T-helper 2 cell treated with Interferon-gamma antibody and Interleukin-4, amounts not matched to agents 100 ng/mL and 5 ng/mL, for 36 hours (primary cell): Measurements from ENCODE around the gene UBE2L5. TPM values are rescaled to one million over a fixed set of nuclear protein-coding genes. Genes with fewer than 3 reads are reported as not detected.

Experiments
- intact Hi-C: fragments of 100-400 bp; cut with micrococcal nuclease; formaldehyde crosslinking; loops from one replicate; pipeline ENCODE4 v1.15.1; 2023
- total RNA-seq: library from RNA; stranded (reverse); gene quantifications from 2 replicates; pipeline ENCODE4 v1.2.3, GENCODE V29; 2022

Gene UBE2L5
- total RNA-seq, 1 donor from 2014 or later: not detected

DNA sequence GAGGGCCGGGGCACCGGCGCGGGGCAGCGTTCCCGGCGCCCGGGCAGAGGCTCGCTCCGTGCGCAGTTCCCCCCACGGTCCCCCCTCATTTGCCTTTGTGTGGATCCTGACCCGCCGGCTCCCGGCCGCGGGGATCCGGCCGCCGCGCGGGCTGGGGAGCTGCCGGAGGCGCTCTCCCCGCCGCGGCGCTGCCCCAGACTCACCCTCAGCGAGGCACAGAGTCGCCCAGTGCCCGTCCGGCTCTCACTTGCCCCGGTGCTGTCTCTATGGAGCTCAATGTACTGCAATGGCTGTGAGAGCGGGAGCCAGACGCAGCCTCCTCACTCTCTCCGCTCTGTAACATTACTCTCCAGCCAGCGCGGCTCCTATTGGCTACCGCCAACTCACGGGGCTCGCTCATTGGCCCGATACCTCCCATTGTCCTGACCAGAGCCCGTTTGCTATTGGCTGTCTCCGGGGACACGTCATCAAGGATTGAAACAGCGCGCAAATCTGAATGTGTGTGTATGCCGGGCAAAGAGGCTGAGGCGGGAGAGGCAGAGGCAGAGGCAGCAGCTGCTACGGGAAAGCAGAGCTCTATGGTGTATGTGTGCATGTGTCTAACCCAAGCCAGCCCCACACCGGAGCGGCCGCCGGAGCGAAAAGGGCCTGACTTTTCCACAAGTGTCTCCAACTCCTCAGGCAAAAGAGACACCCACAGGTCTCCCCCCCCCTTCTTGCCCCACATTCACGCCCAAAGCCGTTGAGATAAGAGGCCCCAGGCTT is 43.5 kb downstream of the UBE2L5 start, which contains the start of gene HMGB1:
Gene HMGB1 (minus strand): TSS at position 344 of the 765 bp plus-strand sequence. CDS start 2,256 bp downstream, outside the sequence.
- intact Hi-C loops: loop anchor here (1.0 to 10.0 kb wide), 12 partner anchors 71 to 871 kb away; partner anchors contain the start of genes HSPH1, KATNAL1, SLC7A1 and UBL3

DNA sequence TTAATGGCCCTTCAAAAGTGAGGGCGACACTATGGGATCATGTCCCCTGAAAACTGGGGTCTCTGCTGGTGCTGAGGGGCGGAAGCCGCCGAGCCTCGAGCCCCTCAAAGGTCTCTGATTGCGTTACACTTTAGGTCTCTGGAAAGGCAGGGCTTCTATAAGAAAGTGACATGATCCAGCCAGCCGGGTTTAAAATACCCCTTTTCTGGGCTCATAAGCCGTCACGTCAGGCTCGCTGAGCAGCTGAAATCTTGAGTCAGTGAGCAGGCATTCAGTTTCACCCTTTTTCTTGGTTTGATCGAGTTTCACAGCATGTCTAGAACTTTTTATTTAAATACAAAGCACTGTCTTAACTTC is 44.0 kb downstream of the UBE2L5 start:
- intact Hi-C loops: loop anchor here (1.0 to 10.0 kb wide), 6 partner anchors 84 to 872 kb away; partner anchors contain the start of genes HSPH1, KATNAL1, SLC7A1 and UBL3

DNA sequence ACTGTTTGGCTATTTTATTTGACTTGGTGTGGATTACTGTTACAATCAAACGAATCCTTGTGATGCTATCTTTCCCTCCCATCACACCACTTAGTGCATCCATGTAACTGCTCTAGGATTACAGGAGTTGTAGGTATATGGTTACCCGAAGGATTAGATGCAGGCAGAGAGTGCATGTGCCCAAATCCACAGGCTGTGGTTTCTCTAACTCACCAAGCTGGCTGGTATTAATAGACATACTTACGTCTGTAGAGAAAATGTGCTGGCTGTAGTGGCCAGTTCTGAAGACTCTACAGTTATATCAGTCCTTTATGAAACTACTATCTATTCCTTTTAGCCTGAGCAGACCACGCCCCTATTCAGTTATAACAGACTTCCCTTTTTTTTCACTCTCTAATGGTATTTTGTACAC is 44.6 kb downstream of the UBE2L5 start:
- intact Hi-C loops: loop anchor here (1.0 to 10.0 kb wide), 6 partner anchors 84 to 872 kb away; partner anchors contain the start of genes HSPH1, KATNAL1, SLC7A1 and UBL3

DNA sequence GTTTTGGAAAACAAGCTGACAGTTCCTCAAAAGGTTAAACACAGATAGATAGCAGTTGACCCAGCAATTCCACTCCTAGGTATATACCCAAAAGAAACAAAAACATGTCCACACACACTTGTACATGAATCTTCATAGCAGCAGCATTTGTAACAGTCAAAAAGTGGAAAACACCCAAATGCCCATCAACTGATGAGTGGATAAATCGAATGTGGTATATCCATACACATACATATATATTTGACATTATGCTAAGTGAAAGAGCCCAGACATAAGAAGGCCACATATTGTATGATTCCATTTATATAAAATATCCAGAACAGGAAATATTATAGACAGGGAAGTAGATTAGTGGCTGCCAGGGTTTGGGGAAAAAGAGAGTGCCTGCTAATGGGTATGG is 51.4 kb downstream of the UBE2L5 start:
- intact Hi-C loops: no loop called here

DNA sequence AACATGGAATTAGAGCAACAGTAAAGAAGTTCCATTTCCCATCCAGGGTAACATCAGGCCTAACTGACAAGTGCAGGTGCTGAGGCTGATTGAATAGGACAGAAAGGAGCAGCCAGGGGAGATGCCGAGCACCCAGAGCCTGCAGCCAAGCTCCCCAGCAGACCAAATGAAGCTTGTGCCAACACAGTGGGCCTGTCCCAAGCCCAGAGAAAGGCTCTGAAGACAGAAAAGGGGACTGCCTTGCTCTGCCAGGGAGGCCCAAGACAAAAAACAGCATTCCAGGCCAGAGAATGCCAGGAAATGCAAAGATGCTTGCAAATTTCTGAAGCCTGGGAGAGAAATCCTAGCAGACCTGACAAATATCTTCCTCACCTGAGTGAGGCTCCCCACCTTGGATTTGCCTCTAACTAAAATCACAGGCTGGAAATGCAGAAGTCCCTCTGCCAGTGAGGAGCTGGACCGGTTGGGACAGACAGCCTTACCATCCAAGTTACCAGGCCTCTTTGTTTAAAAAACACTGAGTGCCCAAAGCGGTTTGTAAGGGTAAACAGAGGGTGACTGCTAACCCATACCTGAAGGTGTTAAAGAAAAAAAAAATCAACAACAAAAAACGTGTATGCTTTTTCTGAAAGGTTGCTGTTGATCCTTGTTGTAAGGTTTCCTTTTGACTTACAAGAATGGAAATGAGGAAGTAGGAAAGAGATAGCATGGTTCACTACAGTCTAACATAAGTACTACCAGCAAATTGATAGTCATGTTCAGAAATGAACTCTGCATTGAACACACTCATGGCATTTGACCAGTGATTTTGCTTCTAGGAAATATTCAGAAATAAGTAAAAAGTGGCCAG is 55.3 kb downstream of the UBE2L5 start:
- intact Hi-C loops: no loop called here

Other genes with a start within 250 kb of the UBE2L5 start
- gene KATNAL1, start 114.9 kb upstream of the UBE2L5 start, total RNA-seq: 18.9 and 19.8 TPM in 2 replicates
- 665 and 671 TPM in 2 replicates for gene HMGB1, start 43.4 kb downstream of the UBE2L5 start, total RNA-seq
- 18.8 TPM in 2 replicates for gene USPL1, start 195.4 kb downstream of the UBE2L5 start, total RNA-seq